Colonic mucosa (tissue), 4 donors: Measurements from ENCODE around the gene NXPE3. TPM values are rescaled to one million over a fixed set of nuclear protein-coding genes. Genes with fewer than 3 reads are reported as not detected.
"Not testable (repeated sequence)": the region's sequence is repeated elsewhere in the genome, so short reads cannot be mapped to it uniquely, and the experiment has no call there.

ENCODE experiments used
- DNase-seq: peaks from one replicate; pipeline ENCODE4 v3.0.0-alpha.2; 2020
- H3K27ac ChIP-seq: fragments of 200-600 bp; one replicate; pipeline ENCODE4 v1.8.0; 2021
- H3K27me3 ChIP-seq: fragments of 200-600 bp; one replicate; pipeline ENCODE4 v1.8.0; 2021
- H3K36me3 ChIP-seq: fragments of 200-600 bp; one replicate; pipeline ENCODE4 v1.8.0; 2021
- H3K4me1 ChIP-seq: fragments of 200-600 bp; one replicate; pipeline ENCODE4 v1.8.0; 2021; ENCODE audit warnings: mild to moderate bottlenecking
- H3K4me3 ChIP-seq: fragments of 200-600 bp; one replicate; pipeline ENCODE4 v1.8.0; 2021
- H3K9ac ChIP-seq, 2 donors: one replicate each; pipeline ENCODE4 v1.7.0; 2013; ENCODE audit warnings: control low read depth in 2 of 2, low read depth in 2 of 2, low read length in 2 of 2
- H3K9me3 ChIP-seq: fragments of 200-600 bp; one replicate; pipeline ENCODE4 v1.8.0; 2021
- intact Hi-C: fragments of 100-400 bp; cut with DNase I; formaldehyde crosslinking; loops from one replicate; pipeline ENCODE4 v1.14.1; 2022
- total RNA-seq, 2 donors: library from RNA; stranded (reverse); fragmentation: NEBNext Ultra II Directional in 1 of 2; extraction: Animal tissue kit (Norgen Biotek cat#: 25700) in 1 of 2; gene quantifications; one replicate each; pipeline ENCODE4 v1.2.1, GENCODE V29; 2021
- TF ChIP-seq, protein P1 (sequence below): fragments of 200-600 bp; IDR thresholded peaks from one replicate; pipeline ENCODE4 v1.8.0; 2022; ENCODE audit warnings: antibody characterized with exemption, mild to moderate bottlenecking
- donor health status: healthy.
- donor health status: DM: no; HTN: no; CAD: no.
- donor health status: DM: no; HTN: no; CAD: no.

The NXPE3 gene
- total RNA-seq, 2 donors from 2014 or later = 2.1 to 3.5 TPM

DNA sequence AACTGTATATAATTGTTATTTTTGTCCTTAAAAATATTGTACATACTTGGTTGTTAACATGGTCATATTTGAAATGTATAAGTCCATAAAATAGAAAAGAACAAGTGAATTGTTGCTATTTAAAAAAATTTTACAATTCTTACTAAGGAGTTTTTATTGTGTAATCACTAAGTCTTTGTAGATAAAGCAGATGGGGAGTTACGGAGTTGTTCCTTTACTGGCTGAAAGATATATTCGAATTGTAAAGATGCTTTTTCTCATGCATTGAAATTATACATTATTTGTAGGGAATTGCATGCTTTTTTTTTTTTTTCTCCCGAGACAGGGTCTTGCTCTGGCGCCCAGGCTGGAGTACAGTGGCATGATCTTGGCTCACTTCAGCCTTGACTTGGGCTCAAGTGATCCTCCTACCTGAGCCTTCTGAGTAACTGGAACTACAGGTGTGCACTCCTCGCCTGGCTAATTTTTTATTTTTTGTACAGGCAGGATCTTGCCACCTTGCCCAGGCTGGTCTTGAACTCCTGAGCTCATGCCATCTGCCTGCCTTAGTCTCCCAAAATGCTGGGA lies 81.0 kb downstream of the NXPE3 start:
- H3K4me3 ChIP-seq = no peak overlapping the region
- DNase-seq = no peak
- no peaks in the 10 kb centered on the region for H3K9me3 ChIP-seq
- peaks cover 3% of the 10 kb centered on the region for H3K4me1 ChIP-seq
- H3K36me3 ChIP-seq = peaks cover 26% of the 10 kb centered on the region
- H3K27me3 ChIP-seq = no peaks in the 10 kb centered on the region
- TF ChIP-seq, protein P1, sequence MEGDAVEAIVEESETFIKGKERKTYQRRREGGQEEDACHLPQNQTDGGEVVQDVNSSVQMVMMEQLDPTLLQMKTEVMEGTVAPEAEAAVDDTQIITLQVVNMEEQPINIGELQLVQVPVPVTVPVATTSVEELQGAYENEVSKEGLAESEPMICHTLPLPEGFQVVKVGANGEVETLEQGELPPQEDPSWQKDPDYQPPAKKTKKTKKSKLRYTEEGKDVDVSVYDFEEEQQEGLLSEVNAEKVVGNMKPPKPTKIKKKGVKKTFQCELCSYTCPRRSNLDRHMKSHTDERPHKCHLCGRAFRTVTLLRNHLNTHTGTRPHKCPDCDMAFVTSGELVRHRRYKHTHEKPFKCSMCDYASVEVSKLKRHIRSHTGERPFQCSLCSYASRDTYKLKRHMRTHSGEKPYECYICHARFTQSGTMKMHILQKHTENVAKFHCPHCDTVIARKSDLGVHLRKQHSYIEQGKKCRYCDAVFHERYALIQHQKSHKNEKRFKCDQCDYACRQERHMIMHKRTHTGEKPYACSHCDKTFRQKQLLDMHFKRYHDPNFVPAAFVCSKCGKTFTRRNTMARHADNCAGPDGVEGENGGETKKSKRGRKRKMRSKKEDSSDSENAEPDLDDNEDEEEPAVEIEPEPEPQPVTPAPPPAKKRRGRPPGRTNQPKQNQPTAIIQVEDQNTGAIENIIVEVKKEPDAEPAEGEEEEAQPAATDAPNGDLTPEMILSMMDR = no peak
- intact Hi-C loops = no loop called here
- no peak overlapping the region for H3K9ac ChIP-seq
- H3K27ac ChIP-seq = no peak overlapping the region

DNA sequence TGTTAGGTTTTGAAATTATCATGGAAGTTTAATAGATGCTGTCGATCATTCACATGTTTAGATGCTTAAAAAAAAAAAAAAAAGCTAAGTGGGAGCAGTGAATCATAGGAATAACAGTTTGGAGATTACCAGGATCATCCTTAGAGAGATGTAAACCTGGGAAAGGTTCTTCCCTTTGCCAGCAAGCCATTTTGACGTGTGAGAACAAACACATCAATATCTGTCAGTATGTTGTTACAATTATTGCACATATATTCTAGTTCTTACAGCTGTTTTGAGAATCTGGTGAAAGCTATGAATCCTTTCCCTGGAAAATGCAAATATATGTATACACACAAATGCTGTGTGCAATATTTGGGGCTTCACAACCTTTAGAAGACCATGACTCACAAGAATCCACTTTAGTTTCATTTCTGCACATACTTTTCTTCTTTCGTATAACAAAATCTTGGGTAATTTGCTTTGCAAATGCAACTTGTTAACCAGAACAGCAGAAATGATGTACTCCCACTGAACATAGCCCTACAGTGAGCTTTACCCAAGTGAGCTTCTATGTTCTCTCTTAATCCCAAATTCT lies 82.3 kb downstream of the NXPE3 start:
- H3K36me3 ChIP-seq = peaks cover 26% of the 10 kb centered on the region
- no peak overlapping the region for H3K4me3 ChIP-seq
- no peaks in the 10 kb centered on the region for H3K27me3 ChIP-seq
- no peak for DNase-seq
- H3K4me1 ChIP-seq = no peaks in the 10 kb centered on the region
- intact Hi-C loops = no loop called here
- H3K9me3 ChIP-seq = no peaks in the 10 kb centered on the region
- TF ChIP-seq, protein P1 = no peak
- H3K27ac ChIP-seq = no peak overlapping the region
- no peak overlapping the region for H3K9ac ChIP-seq

DNA sequence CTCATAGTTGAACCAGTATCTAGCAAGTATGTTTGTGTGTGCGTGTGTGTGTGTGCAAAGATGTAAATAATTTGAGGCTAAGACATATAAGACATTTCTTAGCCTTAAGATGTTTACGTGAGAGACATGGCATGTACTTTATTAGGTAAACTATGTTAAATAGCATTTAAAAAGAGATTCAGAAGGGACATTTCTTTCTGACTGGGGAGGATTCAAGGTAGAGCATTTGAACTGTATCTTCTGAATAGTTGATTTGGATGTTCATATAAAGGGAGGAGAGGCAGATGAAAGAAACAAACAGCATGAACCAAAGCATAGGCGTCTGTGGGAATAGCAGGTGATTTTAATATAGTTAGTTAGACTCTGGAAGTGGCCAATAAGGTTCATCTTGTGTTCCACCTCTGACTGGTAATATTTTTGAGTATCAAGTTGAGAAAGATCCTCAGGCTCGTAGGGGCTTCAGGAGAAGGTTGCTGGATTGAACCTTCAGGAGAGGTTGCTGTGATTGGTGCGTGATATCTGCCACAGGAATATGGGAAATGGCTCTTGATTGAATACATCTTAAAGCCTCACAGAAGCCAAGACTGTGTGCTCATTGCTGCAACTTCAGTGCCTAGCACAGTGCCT lies 82.9 kb downstream of the NXPE3 start:
- intact Hi-C loops = no loop called here
- no peaks in the 10 kb centered on the region for H3K27me3 ChIP-seq
- no peak for DNase-seq
- H3K9ac ChIP-seq = no peak overlapping the region
- no peak overlapping the region for H3K27ac ChIP-seq
- TF ChIP-seq, protein P1 = no peak
- H3K36me3 ChIP-seq = peaks cover 20% of the 10 kb centered on the region
- H3K4me1 ChIP-seq = no peaks in the 10 kb centered on the region
- no peak overlapping the region for H3K4me3 ChIP-seq
- H3K9me3 ChIP-seq = no peaks in the 10 kb centered on the region

DNA sequence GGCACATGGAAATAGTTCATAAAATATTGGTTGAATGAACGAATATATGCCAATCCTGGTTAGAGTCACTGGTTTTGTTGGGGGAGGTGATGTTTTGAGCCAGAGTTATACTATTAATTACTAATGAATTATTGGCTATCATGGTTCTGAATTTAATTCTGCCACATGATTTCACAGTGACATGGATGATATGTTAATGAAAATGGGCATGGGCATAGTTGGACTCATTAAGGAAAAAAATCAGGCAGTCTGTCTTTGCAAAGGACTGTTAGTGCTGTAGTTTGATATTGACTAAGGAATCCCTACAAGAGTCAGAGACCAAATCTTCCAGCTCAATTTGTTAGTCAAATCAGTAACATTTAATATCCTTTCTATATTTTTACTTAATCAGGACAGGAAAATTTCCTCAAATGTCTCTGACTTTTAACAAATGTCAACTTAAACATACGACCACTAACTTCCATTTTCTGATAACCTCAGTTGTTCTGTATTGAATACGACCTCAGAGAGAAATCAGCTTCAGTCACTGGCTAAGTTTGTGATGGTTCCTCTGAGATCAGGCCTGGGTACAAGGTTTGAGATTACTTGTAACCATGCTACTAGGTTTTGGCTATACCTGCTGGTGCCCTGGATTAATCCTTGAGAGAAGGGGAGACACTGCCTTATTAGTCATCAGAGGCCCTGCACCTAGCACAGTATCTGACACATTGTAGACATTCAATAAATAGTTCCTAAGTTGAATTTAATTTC lies 83.6 kb downstream of the NXPE3 start:
- no peak for DNase-seq
- no peaks in the 10 kb centered on the region for H3K27me3 ChIP-seq
- TF ChIP-seq, protein P1 = no peak
- no peaks in the 10 kb centered on the region for H3K4me1 ChIP-seq
- intact Hi-C loops = no loop called here
- no peak overlapping the region for H3K9ac ChIP-seq
- H3K9me3 ChIP-seq = no peaks in the 10 kb centered on the region
- no peak overlapping the region for H3K4me3 ChIP-seq
- no peak overlapping the region for H3K27ac ChIP-seq
- peaks cover 13% of the 10 kb centered on the region for H3K36me3 ChIP-seq

DNA sequence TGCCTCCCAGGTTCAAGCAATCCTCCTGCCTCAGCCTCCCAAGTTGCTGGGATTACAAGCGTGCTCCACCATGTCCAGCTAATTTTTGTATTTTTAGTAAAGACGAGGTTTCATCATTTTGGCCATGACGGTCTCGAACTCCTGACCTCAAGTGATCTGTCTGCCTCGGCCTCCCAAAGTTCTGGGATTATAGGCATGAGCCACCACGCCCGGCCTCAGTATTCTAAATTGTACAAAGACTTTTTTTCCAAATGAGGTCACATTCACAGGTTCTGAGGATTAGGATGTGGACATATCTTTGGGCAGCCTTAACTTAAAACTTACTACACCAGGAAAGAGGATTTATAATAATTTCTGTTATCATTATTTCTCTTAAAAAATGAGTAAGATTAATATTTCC lies 85.9 kb downstream of the NXPE3 start:
- H3K36me3 ChIP-seq, H3K9me3 ChIP-seq, intact Hi-C loops, DNase-seq, H3K4me1 ChIP-seq, H3K27me3 ChIP-seq, H3K9ac ChIP-seq, H3K27ac ChIP-seq, H3K4me3 ChIP-seq: not testable (repeated sequence)
